Measurements from ENCODE around the gene KSR2. TPM values are rescaled to one million over a fixed set of nuclear protein-coding genes. Genes with fewer than 3 reads are reported as not detected.
A peak's percentile ranks its signal among the peaks of the same experiment; 100 is the strongest.

KSR2 gene
- total RNA-seq, 1 experiment from 2014 or later: 0.08 TPM

GRCh38 chr12:117582135-117582784, 386.5 kb downstream of the KSR2 start:
- DNase-seq (ENCODE audit: low spot score): no peak

- peak; percentile 27 for DNase-seq (ENCODE audit: low spot score)
Observed at GRCh38 chr12:117580718-117581062, 388.1 kb downstream of the KSR2 start.

- DNase-seq (ENCODE audit: low spot score): no peak
Observed at GRCh38 chr12:117580015-117580717, 388.6 kb downstream of the KSR2 start.

GRCh38 chr12:117577122-117577657, 391.6 kb downstream of the KSR2 start:
- no peak for DNase-seq (ENCODE audit: low spot score)

GRCh38 chr12:117576053-117576452, 392.7 kb downstream of the KSR2 start:
- no peak for DNase-seq (ENCODE audit: low spot score)

- no peak for DNase-seq (ENCODE audit: low spot score)
Observed at GRCh38 chr12:117574655-117575054, 394.1 kb downstream of the KSR2 start.

- no peak for DNase-seq (ENCODE audit: low spot score)
Observed at GRCh38 chr12:117572755-117573154, 396.0 kb downstream of the KSR2 start.

- no peak for DNase-seq (ENCODE audit: low spot score)
Observed at GRCh38 chr12:117571321-117571720, 397.5 kb downstream of the KSR2 start.

GRCh38 chr12:117570608-117571007, 398.2 kb downstream of the KSR2 start:
- no peak for DNase-seq (ENCODE audit: low spot score)

- DNase-seq (ENCODE audit: low spot score): no peak
Observed at GRCh38 chr12:117567644-117568216, 401.1 kb downstream of the KSR2 start.

- no peak for DNase-seq (ENCODE audit: low spot score)
Observed at GRCh38 chr12:117564881-117565280, 403.9 kb downstream of the KSR2 start.

- no peak for DNase-seq (ENCODE audit: low spot score)
Observed at GRCh38 chr12:117563706-117564105, 405.1 kb downstream of the KSR2 start.

GRCh38 chr12:117563007-117563406, 405.8 kb downstream of the KSR2 start:
- no peak for DNase-seq (ENCODE audit: low spot score)

GRCh38 chr12:117561990-117562389, 406.8 kb downstream of the KSR2 start:
- DNase-seq (ENCODE audit: low spot score): no peak

GRCh38 chr12:117559978-117560377, 408.8 kb downstream of the KSR2 start:
- DNase-seq (ENCODE audit: low spot score): no peak

GRCh38 chr12:117555889-117556288, 412.9 kb downstream of the KSR2 start:
- DNase-seq (ENCODE audit: low spot score): no peak

GRCh38 chr12:117552971-117553370, 415.8 kb downstream of the KSR2 start:
- no peak for DNase-seq (ENCODE audit: low spot score)

GRCh38 chr12:117551665-117552064, 417.1 kb downstream of the KSR2 start:
- no peak for DNase-seq (ENCODE audit: low spot score)

GRCh38 chr12:117547209-117547608, 421.6 kb downstream of the KSR2 start:
- DNase-seq (ENCODE audit: low spot score): no peak

- DNase-seq (ENCODE audit: low spot score): no peak
Observed at GRCh38 chr12:117545216-117545615, 423.6 kb downstream of the KSR2 start.

GRCh38 chr12:117540011-117540410, 428.8 kb downstream of the KSR2 start:
- DNase-seq (ENCODE audit: low spot score): no peak

- DNase-seq (ENCODE audit: low spot score): no peak
Observed at GRCh38 chr12:117538926-117539325, 429.9 kb downstream of the KSR2 start.
